GM21447 (cell line): ENCODE results near the gene DIRAS1.
"Not testable (repeated sequence)": the region's sequence is repeated elsewhere in the genome, so short reads cannot be mapped to it uniquely, and the experiment has no call there.

ENCODE experiments used
- ATAC-seq: cut with Tn5 transposase; IDR thresholded peaks from one replicate; pipeline ENCODE4 v1.9.1; 2021; ENCODE audit not compliant: unreplicated experiment

Gene DIRAS1

GRCh38 chr19:2714102-2714501 lies 7.1 kb downstream of the DIRAS1 start:
- ATAC-seq = not testable (repeated sequence)

- ATAC-seq = not testable (repeated sequence)
These were observed 8.0 kb downstream of the DIRAS1 start for GRCh38 chr19:2713170-2713569.

- ATAC-seq = no peak
These were observed 9.3 kb downstream of the DIRAS1 start for GRCh38 chr19:2711875-2712205.

DNA sequence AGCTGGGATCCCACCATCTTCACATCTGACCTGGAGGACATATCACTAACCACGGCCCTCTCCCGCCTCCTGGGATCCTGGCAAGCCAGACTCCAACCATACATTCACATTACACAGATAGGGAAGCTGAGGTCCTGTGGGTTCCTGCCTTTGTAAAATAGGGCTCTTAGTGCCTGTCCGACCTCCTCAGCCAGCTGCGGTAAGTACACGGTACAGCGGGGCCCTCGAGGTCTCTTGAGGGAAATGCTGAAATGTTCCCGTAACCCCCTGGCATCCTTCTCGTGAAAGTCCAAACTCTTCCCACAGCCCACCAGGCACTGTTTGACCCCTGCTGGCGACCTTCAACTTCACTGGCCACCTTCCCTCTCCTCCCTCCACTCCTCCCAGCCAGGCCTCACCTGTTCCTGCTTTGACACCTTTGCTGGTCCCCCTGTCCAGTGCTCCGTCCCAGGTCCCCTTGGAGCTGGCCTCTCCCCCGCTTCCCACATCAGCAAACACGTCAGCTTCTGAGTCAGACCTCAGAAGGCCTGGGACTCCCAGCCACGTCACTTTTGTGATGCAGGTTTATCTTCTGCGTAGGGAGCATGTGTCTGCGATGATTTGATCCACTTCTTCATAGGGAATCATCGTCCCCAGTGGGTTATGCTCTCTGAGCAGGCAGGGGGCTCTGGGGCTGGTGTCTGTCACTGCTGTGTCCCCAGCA lies 9.8 kb downstream of the DIRAS1 start:
- no peak for ATAC-seq

GRCh38 chr19:2706251-2706650 lies 14.9 kb downstream of the DIRAS1 start:
- no peak for ATAC-seq

GRCh38 chr19:2703691-2704216 lies 17.4 kb downstream of the DIRAS1 start:
- ATAC-seq = no peak

DNA sequence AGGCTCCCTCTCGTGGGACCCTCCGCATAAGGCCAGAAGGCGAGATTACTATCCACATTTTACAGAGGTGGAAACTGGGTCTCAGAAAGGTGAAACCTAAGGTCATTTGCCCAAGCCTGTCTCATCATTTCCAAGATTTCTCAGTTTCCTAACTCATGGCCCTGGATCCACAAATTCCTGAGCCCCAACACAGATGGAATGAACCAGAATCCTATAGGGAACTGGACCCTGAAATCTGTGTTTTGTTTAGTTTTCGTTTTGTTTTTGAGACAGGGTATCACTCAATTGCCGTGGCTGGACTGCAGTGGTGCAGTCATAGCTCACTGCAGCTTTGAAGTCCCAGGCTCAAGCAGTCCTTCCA lies 18.1 kb downstream of the DIRAS1 start:
- ATAC-seq = no peak

GRCh38 chr19:2702170-2703076 lies 18.7 kb downstream of the DIRAS1 start, which contains the start of gene GNG7:
Gene GNG7 (minus strand): TSS chr19:2702694. CDS start chr19:2520688, 182,006 bp downstream.
- no peak for ATAC-seq

DNA sequence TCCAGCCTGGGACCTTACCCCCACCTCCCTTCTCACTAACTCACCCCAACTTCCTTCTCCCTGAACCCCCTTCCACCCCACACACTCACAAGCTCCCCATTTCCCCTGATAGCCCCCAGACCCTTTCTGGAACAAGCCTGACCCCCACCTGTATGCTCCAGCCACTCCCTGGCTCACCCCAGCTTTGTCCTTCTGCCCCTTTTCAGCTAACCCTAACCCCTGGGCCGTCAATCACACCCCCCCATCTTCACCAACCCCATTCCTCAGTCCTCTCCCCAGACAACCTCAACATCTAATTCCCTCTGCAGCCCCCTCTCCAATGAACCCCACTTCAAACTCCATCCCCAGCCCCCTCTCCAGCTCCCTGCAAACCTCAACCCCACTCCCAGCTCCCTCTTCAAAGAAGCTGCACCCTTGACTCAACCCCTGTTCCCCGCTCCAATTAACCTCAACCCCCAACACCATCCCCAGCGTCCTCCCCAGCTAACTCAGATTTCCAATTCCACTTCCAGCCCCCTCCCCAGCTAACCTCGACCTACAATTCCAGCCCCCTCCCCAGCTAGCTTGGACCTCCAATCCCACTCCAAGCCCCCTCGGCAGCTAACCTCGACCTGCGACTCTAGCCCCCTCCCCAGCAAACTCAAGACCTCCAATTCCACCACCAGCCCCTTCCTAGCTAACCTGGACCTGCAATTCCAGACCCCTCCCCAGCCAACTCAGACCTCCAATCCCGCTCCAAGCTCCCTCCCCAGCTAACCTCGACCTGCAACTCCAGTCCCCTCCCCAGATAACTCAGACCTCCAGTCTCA lies 19.6 kb downstream of the DIRAS1 start:
- no peak for ATAC-seq

DNA sequence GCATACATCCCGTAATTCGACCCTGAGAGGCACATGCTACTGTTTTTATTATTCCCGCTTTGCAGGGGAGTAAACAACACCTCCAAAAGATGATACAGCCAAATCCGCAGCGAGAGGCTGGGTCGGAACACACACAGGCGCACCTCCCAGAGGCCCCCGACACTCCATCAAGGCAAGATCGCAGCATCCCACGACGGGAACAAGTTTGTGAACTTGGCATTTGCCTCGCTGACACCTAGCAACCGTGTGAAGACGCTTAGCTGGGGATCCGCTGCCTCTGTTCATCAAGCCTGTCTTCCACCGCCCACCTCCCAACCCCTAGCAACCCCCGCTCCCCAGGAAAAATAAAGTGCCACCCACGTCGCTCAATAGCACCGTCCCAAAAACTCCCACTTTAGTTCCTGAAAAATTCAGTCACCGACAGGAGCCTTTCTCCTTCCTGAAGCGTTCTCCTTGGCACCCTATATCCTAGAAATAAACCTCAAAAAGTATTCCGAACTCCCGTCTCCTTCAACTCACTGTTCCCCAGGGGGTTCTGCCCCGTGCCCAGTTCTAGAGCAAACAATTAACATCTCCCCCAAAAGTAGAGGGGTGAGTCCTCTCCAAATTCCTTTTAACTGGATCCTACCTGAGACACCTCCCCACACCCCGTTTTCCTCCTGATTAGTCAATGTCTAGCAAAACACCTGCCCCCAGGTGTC lies 20.4 kb downstream of the DIRAS1 start:
- ATAC-seq = no peak

- ATAC-seq = no peak
These were observed 21.6 kb downstream of the DIRAS1 start for GRCh38 chr19:2699413-2700140.

GRCh38 chr19:2694196-2694595 lies 27.0 kb downstream of the DIRAS1 start:
- ATAC-seq = no peak

GRCh38 chr19:2693492-2694160 lies 27.5 kb downstream of the DIRAS1 start:
- no peak for ATAC-seq

- no peak for ATAC-seq
These were observed 29.2 kb downstream of the DIRAS1 start for GRCh38 chr19:2691951-2692350.

- ATAC-seq = no peak
These were observed 30.3 kb downstream of the DIRAS1 start for GRCh38 chr19:2690856-2691255.

DNA sequence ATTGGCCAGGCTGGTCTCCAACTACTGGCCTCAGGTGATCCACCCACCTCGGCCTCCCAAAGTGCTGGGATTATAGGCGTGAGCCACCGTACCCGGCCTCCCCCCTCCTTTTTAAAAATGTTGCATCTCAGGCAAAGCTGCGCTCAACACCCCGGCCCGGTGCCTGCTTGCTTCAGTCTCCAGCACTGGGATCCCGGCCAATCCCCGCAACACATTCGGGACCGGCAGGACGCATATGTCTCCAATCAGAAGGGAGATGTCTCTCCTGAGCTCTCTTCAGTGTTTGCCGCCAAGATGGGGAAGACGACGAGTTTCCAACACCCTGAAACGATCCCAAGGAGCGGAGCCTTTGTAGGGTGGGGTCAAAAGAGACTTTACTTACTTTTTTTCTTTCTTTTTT lies 34.8 kb downstream of the DIRAS1 start:
- no peak for ATAC-seq

GRCh38 chr19:2685204-2685704 lies 35.9 kb downstream of the DIRAS1 start:
- no peak for ATAC-seq

DNA sequence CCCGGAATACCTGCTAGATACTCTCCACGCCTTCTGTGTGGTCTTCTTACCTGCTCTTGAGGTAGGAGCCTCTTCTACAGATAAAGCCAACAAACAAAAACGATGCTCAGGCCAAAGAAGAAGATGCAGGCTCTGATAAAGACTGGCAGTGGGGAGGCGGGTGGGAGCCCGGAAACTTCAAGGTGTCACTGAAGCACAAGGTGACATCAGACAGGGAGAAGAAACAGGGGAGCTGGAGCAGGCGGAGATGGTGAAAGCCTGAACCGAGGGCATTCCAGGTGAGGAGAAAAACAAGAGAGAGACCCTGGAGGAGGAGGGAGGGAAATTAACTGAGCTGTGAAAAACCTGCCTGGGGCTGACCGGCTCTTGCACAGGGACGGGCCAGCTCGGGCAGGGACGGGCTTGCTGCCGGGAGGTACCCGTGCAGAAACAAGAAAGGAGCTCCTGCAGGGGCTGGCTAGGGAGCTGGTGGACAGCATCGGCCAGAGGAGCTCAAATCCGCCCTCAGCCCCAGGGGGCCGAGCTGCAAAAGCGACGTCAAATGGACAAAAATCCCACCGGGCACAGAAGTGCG lies 37.7 kb downstream of the DIRAS1 start:
- ATAC-seq = no peak

DNA sequence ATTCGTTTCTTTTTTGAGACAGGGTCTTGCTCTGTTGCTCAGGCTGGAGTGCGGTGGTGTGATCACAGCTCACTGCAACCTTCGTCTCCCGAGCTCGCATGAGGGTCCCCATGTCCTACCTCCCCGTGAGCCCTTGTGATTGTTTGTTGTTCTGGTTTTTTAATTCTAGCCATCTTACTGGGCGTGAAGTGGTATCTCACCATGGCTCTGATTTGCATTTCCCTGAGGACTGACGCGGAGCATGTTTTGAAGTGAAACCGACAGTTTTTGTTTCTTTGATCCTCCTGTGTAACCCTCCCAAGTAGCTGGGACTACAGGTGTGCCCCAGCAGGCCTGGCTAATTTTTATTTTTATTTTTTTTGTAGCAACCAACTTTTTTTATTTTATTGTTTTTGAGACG lies 40.4 kb downstream of the DIRAS1 start:
- ATAC-seq = no peak
